GM21786 (cell line): Measurements from ENCODE around the gene TSPAN9.

Experiments used
- ATAC-seq: cut with Tn5 transposase; IDR thresholded peaks from one replicate; pipeline ENCODE4 v1.9.1; 2021; ENCODE audit not compliant: unreplicated experiment

Gene TSPAN9

DNA sequence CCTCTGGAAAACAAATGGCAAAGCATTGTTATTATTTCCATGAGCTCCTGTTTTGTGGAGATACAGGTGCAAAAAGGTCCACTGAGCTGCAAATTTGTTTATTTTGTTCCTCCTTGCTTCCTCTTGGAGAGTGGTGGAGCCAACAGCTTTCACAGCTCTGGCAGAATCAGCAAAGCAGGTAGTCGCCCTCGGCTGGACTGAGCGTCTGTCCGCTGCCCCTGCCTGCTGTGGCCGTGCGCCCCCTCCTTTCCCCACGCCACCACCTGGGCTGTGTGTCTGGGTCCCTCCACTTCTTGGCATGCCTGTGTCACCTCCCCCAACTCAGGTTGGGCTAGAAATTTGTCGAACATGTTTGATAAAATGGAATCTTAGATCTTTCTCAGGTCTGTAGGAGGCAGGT lies 188.2 kb downstream of the TSPAN9 start:
- no peak for ATAC-seq

DNA sequence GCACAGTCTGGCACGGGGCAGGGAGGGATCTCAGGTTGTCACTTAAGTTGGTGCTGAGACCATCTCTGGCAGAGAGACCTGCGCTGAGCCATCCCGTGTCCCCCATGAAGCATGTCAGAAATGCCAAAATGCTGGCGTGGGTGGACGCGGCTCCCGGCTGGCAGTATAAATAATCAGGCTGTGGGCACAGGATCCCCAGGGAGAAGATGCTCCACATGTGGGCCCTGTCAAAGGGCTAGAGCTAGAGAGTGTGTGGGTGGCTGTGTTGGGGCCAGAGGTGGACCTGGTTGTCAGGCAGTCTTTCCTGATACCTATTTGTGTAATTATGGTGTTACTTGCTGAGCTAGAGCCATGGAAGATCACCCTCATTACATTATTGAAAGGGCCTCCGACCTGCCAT lies 189.5 kb downstream of the TSPAN9 start:
- ATAC-seq, result no peak

DNA sequence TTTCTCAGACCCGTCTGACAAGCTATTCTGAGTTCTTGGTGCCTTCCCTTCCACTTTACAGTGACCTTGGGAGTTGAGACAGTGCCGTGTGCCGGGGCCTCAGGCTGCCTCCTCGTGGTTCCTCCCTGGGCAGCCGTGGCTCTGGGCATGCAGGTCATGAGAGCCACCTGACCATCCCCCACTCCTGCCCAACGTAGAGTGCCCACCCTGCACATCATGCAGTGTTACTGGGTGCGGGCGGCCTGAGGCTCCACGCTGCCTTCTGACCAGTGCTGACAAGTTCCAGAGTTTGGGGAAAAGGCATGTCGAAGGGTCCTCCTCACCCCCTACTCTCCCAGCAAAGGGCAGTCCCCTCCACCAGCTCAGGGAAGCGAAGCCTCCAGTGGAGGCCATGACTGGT lies 190.5 kb downstream of the TSPAN9 start:
- ATAC-seq, result no peak

DNA sequence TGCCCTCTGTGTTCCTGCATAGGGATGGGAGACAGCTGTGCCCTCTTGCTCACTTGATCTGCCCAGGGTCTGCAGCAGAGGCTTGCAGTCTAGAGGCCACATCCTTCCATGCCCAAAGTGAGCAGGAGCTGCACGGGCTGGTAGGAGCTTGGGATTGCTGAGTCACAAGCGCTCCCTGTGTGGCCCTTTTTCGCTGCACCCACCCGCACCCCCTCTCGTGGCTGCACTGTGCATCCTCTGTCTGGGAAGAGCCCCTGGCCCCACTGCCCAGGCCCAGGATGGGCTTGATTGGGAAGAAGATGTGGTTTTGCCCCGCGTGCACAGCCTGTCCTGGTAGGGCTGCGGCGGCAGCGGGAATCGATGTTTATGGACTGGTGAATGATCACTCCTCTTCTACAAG lies 192.4 kb downstream of the TSPAN9 start:
- no peak for ATAC-seq

DNA sequence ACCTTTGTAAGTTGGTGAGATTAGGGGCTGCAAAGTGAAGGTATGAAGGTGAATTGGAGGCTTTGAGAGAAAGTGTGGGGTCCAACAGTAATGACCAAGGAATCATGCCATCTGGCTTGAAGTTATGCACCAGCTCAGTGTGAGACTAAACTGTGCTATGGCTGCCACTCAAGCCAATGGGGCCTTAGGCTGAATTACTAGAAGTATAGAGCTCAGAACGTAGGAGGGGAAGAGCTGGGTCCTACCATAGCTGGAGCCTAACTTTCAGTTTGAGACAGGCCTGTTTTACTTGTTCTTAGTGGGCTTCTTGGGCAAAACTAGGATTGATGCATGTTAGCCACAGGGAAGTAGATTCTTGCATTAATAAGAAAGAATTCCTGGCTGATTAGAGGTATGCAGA lies 194.0 kb downstream of the TSPAN9 start:
- ATAC-seq, result no peak

DNA sequence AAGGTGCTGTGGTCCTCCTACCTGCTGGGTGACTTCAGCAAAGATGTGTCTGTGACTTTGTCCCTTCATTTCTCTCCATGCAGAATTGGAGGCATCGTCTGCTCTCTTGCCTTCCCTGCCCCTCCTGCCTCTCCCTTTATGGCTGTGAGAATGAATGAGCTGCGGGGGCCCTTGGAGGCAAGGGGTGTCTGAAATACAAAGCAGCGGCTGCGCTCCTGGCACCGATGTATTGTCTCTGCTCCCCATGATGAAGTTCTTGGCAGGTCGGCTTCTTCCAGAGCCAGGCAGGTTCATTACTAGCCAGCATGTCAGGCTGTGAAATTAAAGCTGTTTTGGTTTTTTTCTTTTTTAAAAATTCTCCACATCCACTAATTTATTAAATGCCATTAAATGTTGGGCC lies 194.5 kb downstream of the TSPAN9 start:
- no peak for ATAC-seq

DNA sequence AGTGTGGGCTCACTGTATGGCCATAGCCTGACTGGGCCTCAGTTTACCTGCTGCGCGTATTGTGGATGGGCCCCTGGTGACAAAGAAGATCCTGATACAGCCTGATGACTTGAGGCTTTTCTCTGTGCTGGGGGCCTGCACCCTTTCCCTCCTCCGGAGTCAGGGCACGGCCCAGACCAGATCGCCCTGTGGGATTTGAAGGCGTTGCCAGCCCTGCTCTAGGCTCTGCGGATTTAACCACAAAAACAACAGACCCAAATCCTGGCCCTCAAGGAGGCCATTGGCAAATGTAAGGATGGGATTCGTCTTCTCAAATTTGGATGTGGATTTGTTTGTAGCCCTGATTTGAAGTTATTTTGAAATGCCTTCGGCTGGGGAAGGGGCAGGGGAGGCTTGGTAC lies 195.8 kb downstream of the TSPAN9 start:
- no peak for ATAC-seq

DNA sequence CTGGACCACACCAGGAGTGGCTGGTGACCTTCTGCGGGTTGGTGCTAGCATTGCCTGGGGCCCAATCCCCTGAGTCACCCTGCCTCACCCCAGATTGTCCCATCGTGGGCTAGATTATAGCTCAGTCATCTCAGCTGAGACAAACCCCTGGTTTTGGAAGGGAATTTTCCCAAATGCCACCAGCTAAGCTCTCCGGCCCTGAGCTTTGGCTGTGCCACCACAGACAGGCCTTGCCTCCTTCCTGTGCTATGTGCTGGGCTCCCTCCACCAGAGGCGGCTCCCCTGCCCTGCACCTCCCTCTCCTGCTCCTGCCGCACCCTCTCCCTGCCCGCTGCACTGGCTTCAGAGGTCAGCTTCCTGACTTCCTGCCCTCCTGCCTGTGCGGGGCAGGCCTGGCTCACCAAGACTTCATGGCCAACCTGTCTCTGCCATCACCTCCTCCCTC lies 196.3 kb downstream of the TSPAN9 start:
- no peak for ATAC-seq

DNA sequence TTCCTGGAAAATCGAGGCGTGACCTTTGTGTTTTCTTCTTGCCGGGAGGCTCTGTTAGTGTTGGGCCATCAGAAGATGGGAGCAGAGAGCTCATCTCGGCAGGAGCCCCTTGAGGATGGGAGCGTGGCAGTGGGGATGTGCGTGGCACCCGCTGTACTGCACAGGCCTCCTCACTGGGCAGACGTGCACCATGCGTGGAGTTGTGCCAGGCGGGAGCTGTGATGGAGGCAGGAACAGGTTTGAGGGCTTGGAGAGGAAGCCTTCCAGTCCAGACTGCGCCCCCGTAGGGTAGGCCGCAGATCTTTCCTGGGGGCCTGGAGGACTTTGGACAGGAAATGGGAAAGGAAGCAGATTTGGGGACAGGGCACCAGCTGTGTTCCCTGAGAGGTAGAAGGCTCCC lies 197.5 kb downstream of the TSPAN9 start:
- ATAC-seq, result no peak

DNA sequence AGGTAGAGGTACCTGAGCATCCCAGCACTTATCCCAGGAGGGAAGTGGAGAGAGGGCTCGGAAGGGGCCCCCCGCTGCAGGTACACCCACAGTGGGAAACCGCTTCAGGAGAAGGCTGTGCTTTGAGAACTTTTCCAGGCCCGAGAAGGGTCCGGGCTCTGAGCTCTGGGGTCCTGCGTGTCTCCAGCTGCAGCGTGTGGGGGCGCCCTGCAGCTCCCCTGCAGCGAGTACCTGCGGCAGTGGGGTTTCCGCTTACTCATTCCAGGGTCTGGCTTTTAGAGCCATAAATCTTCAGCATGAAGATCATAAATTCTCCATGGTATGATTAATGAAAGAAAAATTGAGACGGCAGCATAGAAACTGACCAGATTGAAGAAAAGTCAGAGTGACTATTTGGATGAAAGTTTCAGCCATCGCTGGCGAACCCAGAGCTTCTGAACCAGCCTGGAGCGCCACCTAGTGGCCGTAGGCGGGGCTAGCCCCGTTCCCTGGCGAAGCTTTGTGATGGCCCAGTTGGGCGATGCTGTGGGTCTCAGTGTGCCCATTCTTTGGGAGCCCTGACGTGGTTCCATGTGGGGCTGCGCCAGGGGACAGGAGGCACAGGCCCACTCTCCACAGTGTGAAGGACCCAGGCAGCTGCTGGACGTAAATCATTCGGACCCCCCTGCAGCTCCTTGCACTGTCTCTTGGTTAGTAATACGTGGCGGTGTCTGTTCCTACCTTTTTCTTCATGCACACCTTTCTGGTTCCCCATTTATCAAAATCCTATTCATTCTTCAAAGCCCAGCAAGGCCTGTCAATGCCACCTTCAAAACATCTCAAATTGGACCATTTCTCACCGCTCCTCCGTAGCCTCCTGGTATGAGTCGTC lies 198.2 kb downstream of the TSPAN9 start:
- no peak for ATAC-seq

DNA sequence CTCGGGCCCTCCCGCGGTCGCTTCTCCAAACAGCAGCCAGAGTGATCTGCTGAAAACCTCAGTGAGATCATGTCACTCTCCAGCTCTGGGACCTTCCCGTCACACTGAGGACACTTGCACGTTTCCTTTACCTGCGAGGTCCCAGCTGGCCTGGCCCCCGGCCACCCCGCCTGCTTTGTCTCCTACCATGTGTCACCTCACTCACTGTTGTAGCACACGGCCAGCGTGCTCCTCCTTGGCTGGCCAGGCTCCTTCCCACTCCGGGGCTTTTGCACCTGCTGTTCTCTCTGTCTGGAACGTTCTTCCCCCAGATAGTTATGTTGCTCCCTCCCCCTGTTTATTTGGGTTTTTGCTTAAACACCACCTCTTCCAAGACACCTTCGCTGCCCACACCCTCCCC lies 199.0 kb downstream of the TSPAN9 start:
- no peak for ATAC-seq

DNA sequence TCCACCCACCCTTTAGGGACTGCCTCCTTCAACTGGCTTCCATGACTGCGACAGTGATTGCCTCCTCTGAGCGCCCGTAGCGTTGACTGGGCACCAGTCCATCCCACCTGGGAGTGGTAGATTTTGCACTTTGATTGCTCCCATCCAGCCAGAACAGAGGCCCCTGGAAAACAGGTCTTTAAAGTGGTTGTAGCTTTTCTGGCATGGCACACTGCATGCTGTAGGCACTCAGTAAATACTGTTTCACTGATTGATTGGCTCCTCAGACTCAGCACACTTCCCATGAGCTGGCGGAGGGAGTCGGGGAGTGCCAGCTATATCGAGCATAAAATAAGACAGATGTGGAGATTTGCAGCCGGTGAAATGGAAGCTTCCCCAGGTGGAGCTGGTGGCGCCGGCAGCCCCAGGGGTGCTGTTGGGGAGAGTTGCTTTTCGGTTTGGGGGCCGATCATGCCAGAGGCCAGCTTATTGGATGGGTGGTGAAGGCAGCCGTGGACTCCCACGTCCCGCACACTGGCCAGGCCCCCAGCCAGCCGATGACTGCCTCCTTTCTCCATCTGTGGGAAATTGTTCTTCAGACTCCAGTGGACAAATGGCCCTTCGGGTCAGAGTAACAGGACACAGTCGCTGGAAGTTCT lies 200.2 kb downstream of the TSPAN9 start:
- no peak for ATAC-seq

DNA sequence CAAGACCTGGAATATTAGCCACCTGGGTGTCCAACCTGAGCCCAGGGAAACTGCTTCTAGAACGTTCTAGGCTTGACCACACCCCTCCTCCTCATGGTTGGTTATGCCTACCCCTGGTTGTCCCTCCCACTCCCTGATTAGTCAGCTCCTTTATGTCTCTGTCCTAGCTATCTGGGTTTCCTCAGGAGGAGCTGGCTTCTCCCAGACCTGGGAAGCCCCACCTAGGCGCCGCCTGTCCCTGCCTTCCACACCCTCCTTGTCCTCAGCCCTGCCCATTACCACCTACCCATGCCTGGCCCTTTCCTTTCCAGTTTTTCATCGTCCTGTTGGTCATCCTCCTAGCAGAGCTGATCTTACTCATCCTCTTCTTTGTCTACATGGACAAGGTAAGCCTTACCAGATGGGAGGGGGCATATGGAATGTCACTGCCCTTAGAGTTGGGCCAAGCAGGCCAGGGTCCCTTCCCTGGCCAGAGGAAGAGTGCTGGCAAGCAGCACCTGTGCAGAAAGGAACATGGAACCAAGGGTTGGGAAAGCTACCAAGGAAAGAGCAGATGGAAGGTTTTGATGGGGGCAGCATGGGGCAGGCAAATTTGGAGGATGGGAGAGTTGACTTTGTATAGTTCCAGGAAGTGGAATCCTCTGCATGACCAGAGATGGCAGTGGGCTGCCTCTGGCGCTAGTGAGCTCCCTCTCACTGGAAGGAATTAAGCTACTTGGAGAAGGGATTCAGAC lies 201.7 kb downstream of the TSPAN9 start:
- ATAC-seq, result no peak

DNA sequence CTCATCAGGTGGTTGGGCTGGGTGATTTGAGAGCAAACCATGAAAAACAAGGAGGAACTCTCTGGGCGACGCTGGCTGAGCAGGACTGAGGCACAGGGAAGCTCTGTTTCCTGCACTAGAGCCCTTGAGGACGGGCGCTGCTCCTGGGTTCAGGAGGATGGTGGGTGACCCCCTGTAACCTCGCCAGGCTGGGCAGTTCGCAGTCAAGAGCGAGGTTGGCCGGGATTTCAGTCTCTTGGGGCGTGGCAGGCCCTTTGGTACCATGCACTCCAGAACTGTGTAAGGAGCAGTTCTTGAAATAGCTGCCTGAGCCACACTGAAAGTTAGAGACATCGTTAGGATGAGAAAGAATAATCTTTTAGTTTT lies 202.2 kb downstream of the TSPAN9 start:
- ATAC-seq, result no peak

DNA sequence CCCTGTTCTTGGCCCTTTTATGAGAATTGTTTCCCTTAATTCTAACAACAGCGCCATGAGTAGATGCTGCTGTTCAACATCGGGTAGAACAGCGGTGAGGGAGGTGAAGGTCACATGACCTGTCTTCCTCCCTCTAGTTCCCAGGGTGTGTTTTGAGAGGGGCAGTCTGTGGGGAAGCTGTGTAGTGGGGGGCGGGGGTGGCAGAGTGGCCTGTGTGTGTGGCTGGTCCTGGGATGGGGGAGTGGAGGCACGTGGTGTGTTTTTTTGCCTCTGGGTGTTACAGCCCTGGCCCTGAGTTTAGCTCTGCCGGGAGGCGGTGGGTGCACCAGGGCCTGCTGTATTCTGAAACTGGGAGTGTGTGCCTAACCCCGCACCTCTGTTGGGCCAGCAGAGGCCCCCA lies 202.7 kb downstream of the TSPAN9 start:
- no peak for ATAC-seq

DNA sequence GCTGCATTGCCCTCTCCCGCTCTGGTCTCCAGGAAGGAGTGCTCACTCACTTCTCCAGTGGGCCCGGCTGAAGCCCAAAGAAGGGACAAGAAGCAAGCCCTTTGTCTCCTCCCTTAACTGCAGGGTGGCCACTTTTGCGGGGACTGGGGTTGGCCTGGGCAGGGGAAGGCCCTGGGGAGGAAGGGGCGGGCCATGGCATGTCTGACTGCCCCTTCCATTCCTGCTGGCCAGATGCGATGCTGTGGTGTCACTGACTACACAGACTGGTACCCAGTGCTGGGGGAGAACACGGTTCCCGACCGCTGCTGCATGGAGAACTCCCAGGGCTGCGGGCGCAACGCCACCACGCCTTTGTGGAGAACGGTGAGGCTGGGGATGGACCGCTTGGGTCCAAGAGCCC lies 203.8 kb downstream of the TSPAN9 start:
- ATAC-seq, result no peak

DNA sequence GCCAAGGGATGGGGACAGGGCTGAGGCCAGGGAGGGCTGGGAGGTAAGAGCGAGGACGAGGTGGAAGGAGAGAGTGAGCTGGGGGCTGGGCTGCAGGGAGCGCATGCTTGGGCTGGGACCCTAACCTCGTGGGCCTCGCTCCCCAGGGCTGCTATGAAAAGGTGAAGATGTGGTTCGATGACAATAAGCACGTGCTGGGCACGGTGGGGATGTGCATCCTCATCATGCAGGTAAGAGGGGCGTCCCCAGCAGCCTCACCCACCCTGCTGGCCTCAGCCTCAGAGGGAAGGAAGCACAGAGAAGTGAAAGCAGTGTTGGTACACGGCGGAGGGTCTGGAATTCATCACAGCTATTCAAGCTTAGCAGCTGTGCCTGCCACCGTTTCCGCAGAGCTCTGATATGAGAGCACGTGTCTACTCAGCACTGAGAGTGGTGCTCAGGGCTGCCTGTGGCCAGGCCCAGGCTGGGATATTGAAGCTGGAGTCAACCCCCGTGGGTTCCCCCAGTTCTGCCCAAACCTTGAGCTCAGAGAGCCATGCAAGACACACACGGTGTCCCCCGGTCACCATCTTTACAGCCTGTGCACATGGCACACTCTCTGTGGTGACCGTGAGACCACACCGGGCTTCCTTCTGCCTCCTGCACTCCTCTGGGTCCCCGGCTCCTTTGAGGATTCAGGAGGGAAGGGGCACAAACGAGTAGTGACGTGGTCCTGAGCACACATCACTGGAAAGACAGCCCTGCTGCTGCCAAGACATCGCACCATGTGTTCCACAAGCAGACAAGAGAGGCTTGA lies 204.6 kb downstream of the TSPAN9 start:
- ATAC-seq, result no peak

DNA sequence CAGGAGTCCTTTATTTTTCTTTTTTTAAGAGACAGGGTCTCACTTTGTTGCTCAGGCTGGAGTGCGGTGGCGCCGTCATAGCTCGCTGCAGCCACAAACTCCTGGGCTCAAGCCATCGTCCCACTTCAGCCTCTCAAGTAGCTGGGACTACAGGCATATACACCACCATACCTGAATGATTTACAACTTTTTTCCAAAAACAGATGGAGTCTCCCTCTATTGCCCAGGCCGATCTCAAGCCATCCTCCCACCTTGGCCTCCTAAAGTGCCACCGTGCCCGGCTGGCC lies 205.1 kb downstream of the TSPAN9 start:
- ATAC-seq, result no peak

DNA sequence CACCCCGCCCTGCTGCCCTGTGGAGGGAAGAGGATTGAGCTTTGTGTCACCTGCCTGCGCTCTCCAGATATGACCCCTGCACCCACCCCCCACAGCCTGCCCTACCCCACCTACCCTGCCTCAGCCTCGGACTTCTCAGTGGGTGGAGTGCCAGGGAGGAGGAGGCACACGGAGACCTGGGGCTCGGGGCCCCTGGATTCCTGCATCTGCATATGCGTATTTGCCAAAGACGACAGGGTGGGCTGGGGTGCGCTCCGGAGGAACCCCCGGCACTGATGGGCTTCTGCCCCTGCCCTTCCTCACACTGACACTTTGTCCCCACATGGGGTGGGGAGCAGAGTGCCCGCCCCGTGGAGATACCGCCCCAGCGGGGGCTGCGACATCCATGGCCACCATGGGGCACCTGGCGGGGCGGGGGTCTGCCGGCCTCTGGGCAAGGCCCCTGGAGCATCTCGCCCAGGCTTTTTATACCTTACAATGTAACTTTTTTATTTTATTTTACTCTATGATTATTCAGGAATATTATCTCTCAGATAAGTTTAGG lies 206.0 kb downstream of the TSPAN9 start:
- no peak for ATAC-seq

DNA sequence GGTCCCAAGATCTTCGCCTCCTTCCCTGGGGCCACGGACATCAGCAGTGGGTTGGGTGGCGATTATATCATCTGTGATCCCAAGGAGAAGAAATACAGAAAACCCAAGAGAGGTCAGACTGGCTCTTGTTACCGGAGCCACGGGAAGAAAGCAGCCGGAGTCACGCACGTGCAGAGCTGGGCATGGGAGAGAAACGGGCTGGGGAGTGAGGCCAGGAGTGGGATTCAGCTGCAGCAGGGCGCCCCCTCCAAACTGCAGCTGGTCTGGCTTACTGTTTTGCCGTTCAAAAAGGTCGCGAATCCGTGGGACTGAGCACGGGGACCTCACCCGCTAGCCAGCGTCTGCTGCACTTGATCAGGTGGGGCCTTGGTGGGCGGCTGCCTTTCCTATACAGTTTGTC lies 207.2 kb downstream of the TSPAN9 start:
- ATAC-seq, result no peak

DNA sequence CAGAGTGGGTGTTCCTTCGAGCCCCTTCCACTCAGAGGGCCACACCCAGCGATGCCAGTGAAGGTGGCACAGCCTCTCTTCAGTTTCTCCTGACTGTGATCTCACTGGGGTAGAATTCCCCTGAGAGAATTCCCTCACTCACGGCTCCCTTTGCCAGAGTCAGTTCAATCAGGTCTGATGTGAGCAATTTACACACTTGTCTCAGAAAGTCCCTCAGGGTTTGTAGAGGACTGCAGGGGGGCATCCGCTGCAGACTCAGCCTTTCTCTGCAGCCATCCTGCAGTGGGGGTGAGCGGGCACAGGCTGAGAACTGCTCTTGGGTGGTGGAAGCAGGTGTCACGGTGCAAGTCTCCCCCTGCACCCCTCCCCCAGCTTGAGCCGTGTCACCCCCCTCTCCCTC lies 208.4 kb downstream of the TSPAN9 start:
- ATAC-seq, result no peak
